Measurements from ENCODE around the gene SGCB.
A peak's percentile ranks its signal among the peaks of the same experiment; 100 is the strongest.

Gene SGCB

GRCh38 chr4:52051615-52052474, 13.7 kb upstream of the SGCB start:
- peaks cover 4% of the 10 kb centered on the region for H3K4me1 ChIP-seq (ENCODE audit: control insufficient read depth, insufficient read depth, low read depth, low read length)
- peak overlapping the region in 1 of 2 experiments; percentile 97 for H2BK12ac ChIP-seq (ENCODE audit: low read length in 2 of 2)
- H4K91ac ChIP-seq (ENCODE audit: low read length) = peak overlapping the region; percentile 92
- DNase-seq = peak; percentile 95
- peak overlapping the region; percentile 98 for H3K27ac ChIP-seq (ENCODE audit: low read length, poor library complexity, severe bottlenecking)
- peak overlapping the region; percentile 94 for H3K9ac ChIP-seq (ENCODE audit: low read length)
- peak overlapping the region; percentile 71 for H2BK120ac ChIP-seq (ENCODE audit: low read depth, low read length)
- peaks cover 18% of the 10 kb centered on the region for H3K79me1 ChIP-seq (replicated peaks; ENCODE audit: low read length, poor library complexity, severe bottlenecking)
- H2BK5ac ChIP-seq (ENCODE audit: low read depth, low read length, poor library complexity, severe bottlenecking) = peak overlapping the region; percentile 86
- peak overlapping the region in 1 of 2 experiments; percentile 92 for H3K14ac ChIP-seq (ENCODE audit: low read length in 2 of 2)
- peaks cover 0 to 21% of the 10 kb centered on the region in 2 experiments for H3K36me3 ChIP-seq (ENCODE audit: control insufficient read depth in 1 of 2, insufficient read depth in 2 of 2, low read depth in 1 of 2, low read length in 2 of 2)
- peak overlapping the region; percentile 88 to 99 for H3K4ac ChIP-seq (ENCODE audit: low read depth in 1 of 2, low read length in 2 of 2)
- peak overlapping the region; percentile 76 to 86 for H3K4me3 ChIP-seq (ENCODE audit: insufficient read depth in 1 of 2, low read depth in 1 of 2, low read length in 2 of 2)
- no peak overlapping the region for H2AK5ac ChIP-seq (ENCODE audit: low read length, severe bottlenecking)
- H3K23ac ChIP-seq (ENCODE audit: low read length in 2 of 2) = peak overlapping the region in 1 of 2 experiments; percentile 97
- H2BK15ac ChIP-seq (ENCODE audit: low read depth, poor library complexity, severe bottlenecking) = peak overlapping the region; percentile 83
- peak overlapping the region; percentile 78 to 96 for H3K18ac ChIP-seq (ENCODE audit: low read depth in 1 of 2, low read length in 2 of 2)
- peak overlapping the region; percentile 16 for H4K8ac ChIP-seq (ENCODE audit: low read length)
- 8% methylated on average over 46 of the region's 46 CpGs for WGBS
- H3K9me3 ChIP-seq (ENCODE audit: control insufficient read depth, low read length) = no peaks in the 10 kb centered on the region
- peaks cover 0 to 3% of the 10 kb centered on the region in 2 experiments for H3K27me3 ChIP-seq (ENCODE audit: control insufficient read depth in 1 of 2, insufficient read depth in 1 of 2, low read length in 2 of 2)
- H2AFZ ChIP-seq (ENCODE audit: low read depth, low read length) = peak overlapping the region; percentile 88
- peak overlapping the region; percentile 89 for H3K4me2 ChIP-seq (ENCODE audit: low read length, poor library complexity, severe bottlenecking)

DNA sequence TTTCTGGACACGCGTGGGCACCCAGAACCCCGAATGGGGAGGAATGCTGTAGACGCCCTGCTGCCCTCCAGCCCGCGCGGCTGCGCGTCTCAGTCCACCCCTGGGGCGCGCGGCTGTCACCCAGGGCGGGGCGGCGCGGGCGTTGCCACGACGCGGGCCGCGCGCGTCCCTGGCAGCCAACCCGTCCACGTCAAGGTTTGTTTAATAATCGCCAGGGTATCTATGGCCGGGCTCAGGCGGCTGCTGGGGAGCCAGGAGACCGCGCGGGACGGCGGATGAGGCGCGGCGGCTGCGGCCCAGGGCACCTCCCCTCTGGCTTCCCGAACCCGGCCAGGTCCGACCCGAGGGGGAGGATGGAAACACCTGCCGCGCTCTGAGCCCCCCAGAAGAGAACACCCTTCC, 13.1 kb upstream of the SGCB start, which contains the start of gene SPATA18:
Gene SPATA18, plus strand, starts transcription at position 92 of the 402 bp plus-strand sequence. CDS start 401 bp downstream, outside the sequence.
- H2BK12ac ChIP-seq (ENCODE audit: low read length in 2 of 2) = peak within 1 kb of the TSS; percentile 59 to 97
- peak within 1 kb of the TSS; percentile 78 to 96 for H3K18ac ChIP-seq (ENCODE audit: low read depth in 1 of 2, low read length in 2 of 2)
- peak within 1 kb of the TSS; percentile 92 for H4K91ac ChIP-seq (ENCODE audit: low read length)
- H3K27me3 ChIP-seq (ENCODE audit: control insufficient read depth in 1 of 2, insufficient read depth in 1 of 2, low read length in 2 of 2) = peaks cover 0 to 3% of the 10 kb centered on the region in 2 experiments
- peak within 1 kb of the TSS in 1 of 2 experiments; percentile 97 for H3K23ac ChIP-seq (ENCODE audit: low read length in 2 of 2)
- peak within 1 kb of the TSS; percentile 98 for H3K27ac ChIP-seq (ENCODE audit: low read length, poor library complexity, severe bottlenecking)
- peak within 1 kb of the TSS; percentile 83 for H2BK15ac ChIP-seq (ENCODE audit: low read depth, poor library complexity, severe bottlenecking)
- 2% methylated on average over 37 of the region's 44 CpGs for WGBS
- peaks cover 13% of the 10 kb centered on the region for H3K79me1 ChIP-seq (replicated peaks; ENCODE audit: low read length, poor library complexity, severe bottlenecking)
- no peaks in the 10 kb centered on the region for H3K9me3 ChIP-seq (ENCODE audit: control insufficient read depth, low read length)
- H3K14ac ChIP-seq (ENCODE audit: low read length in 2 of 2) = peak within 1 kb of the TSS in 1 of 2 experiments; percentile 92
- peak within 1 kb of the TSS; percentile 94 for H3K9ac ChIP-seq (ENCODE audit: low read length)
- peaks cover 0 to 14% of the 10 kb centered on the region in 2 experiments for H3K36me3 ChIP-seq (ENCODE audit: control insufficient read depth in 1 of 2, insufficient read depth in 2 of 2, low read depth in 1 of 2, low read length in 2 of 2)
- H3K4ac ChIP-seq (ENCODE audit: low read depth in 1 of 2, low read length in 2 of 2) = peak within 1 kb of the TSS; percentile 88 to 99
- peak within 1 kb of the TSS; percentile 89 for H3K4me2 ChIP-seq (ENCODE audit: low read length, poor library complexity, severe bottlenecking)
- H2AFZ ChIP-seq (ENCODE audit: low read depth, low read length) = peak within 1 kb of the TSS; percentile 88
- peak within 1 kb of the TSS; percentile 86 for H2BK5ac ChIP-seq (ENCODE audit: low read depth, low read length, poor library complexity, severe bottlenecking)
- peak within 1 kb of the TSS; percentile 16 for H4K8ac ChIP-seq (ENCODE audit: low read length)
- H3K4me3 ChIP-seq (ENCODE audit: insufficient read depth in 1 of 2, low read depth in 1 of 2, low read length in 2 of 2) = peak within 1 kb of the TSS; percentile 76 to 86
- H2AK5ac ChIP-seq (ENCODE audit: low read length, severe bottlenecking) = no peak within 1 kb of the TSS
- peaks cover 4% of the 10 kb centered on the region for H3K4me1 ChIP-seq (ENCODE audit: control insufficient read depth, insufficient read depth, low read depth, low read length)
- DNase-seq = peak; percentile 37
- peak within 1 kb of the TSS; percentile 71 for H2BK120ac ChIP-seq (ENCODE audit: low read depth, low read length)

DNA sequence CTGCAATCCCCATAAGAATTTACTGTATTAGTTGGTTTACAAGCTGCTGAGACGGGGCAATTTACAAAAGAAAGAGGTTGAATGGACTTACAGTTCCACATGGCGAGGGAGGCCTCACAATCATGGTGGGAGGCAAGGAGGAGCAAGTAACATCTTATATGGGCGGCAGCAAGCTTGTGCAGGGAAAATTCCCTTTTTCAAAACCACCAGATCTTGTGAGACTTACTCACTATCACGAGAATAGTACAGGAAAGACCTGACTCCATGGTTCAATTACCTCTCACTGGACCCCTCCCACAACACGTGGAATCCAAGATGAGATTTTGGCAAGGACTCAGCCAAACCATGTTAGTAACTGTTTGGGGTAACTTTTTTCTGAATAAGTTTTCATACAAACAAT, 11.2 kb upstream of the SGCB start:
- H3K36me3 ChIP-seq (ENCODE audit: control insufficient read depth in 1 of 2, insufficient read depth in 2 of 2, low read depth in 1 of 2, low read length in 2 of 2) = peaks cover 0 to 7% of the 10 kb centered on the region in 2 experiments
- H2BK15ac ChIP-seq (ENCODE audit: low read depth, poor library complexity, severe bottlenecking) = no peak overlapping the region
- H4K8ac ChIP-seq (ENCODE audit: low read length) = no peak overlapping the region
- no peak overlapping the region for H3K4me2 ChIP-seq (ENCODE audit: low read length, poor library complexity, severe bottlenecking)
- no peak overlapping the region for H3K4me3 ChIP-seq (ENCODE audit: insufficient read depth in 1 of 2, low read depth in 1 of 2, low read length in 2 of 2)
- WGBS = 81% methylated on average over 4 of the region's 5 CpGs
- no peak overlapping the region for H2AFZ ChIP-seq (ENCODE audit: low read depth, low read length)
- H2BK120ac ChIP-seq (ENCODE audit: low read depth, low read length) = no peak overlapping the region
- H2AK5ac ChIP-seq (ENCODE audit: low read length, severe bottlenecking) = no peak overlapping the region
- no peak overlapping the region for H3K23ac ChIP-seq (ENCODE audit: low read length in 2 of 2)
- no peak overlapping the region for H3K4ac ChIP-seq (ENCODE audit: low read depth in 1 of 2, low read length in 2 of 2)
- H3K27me3 ChIP-seq (ENCODE audit: control insufficient read depth in 1 of 2, insufficient read depth in 1 of 2, low read length in 2 of 2) = peaks cover 0 to 3% of the 10 kb centered on the region in 2 experiments
- no peaks in the 10 kb centered on the region for H3K9me3 ChIP-seq (ENCODE audit: control insufficient read depth, low read length)
- H3K18ac ChIP-seq (ENCODE audit: low read depth in 1 of 2, low read length in 2 of 2) = no peak overlapping the region
- H2BK12ac ChIP-seq (ENCODE audit: low read length in 2 of 2) = no peak overlapping the region
- no peak overlapping the region for H3K27ac ChIP-seq (ENCODE audit: low read length, poor library complexity, severe bottlenecking)
- no peak overlapping the region for H4K91ac ChIP-seq (ENCODE audit: low read length)
- no peak overlapping the region for H3K9ac ChIP-seq (ENCODE audit: low read length)
- no peak for DNase-seq
- H2BK5ac ChIP-seq (ENCODE audit: low read depth, low read length, poor library complexity, severe bottlenecking) = no peak overlapping the region
- peaks cover 4% of the 10 kb centered on the region for H3K4me1 ChIP-seq (ENCODE audit: control insufficient read depth, insufficient read depth, low read depth, low read length)
- no peak overlapping the region for H3K14ac ChIP-seq (ENCODE audit: low read length in 2 of 2)
- H3K79me1 ChIP-seq (replicated peaks; ENCODE audit: low read length, poor library complexity, severe bottlenecking) = peaks cover 8% of the 10 kb centered on the region

DNA sequence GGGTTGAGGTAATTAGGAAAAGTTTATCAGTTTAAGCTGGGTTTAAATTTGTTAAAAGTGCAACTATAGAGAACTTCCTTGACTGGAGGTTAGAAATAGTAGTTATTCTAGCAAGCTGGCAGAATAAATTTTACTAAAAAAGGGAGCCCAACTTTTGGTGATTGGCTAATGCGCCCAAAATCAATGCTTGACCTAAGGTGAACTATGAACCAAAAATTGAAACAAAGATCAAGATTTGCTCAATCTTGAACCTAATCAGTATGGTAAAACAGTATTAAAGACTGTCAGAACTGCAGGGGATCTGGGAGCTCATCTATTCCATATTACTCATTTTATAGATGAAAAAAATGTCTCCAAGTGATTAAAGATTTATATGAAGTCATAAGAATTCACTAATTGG, 6.9 kb upstream of the SGCB start:
- WGBS = 100% methylated on average over 1 of the region's 1 CpG
- H3K27ac ChIP-seq (ENCODE audit: low read length, poor library complexity, severe bottlenecking) = no peak overlapping the region
- no peaks in the 10 kb centered on the region for H3K9me3 ChIP-seq (ENCODE audit: control insufficient read depth, low read length)
- no peaks in the 10 kb centered on the region for H3K4me1 ChIP-seq (ENCODE audit: control insufficient read depth, insufficient read depth, low read depth, low read length)
- H2BK120ac ChIP-seq (ENCODE audit: low read depth, low read length) = no peak overlapping the region
- H3K4me2 ChIP-seq (ENCODE audit: low read length, poor library complexity, severe bottlenecking) = no peak overlapping the region
- no peak overlapping the region for H3K4me3 ChIP-seq (ENCODE audit: insufficient read depth in 1 of 2, low read depth in 1 of 2, low read length in 2 of 2)
- H4K91ac ChIP-seq (ENCODE audit: low read length) = no peak overlapping the region
- no peak overlapping the region for H2BK15ac ChIP-seq (ENCODE audit: low read depth, poor library complexity, severe bottlenecking)
- H3K79me1 ChIP-seq (replicated peaks; ENCODE audit: low read length, poor library complexity, severe bottlenecking) = no peaks in the 10 kb centered on the region
- no peak for DNase-seq
- H3K36me3 ChIP-seq (ENCODE audit: control insufficient read depth in 1 of 2, insufficient read depth in 2 of 2, low read depth in 1 of 2, low read length in 2 of 2) = no peaks in the 10 kb centered on the region
- H3K9ac ChIP-seq (ENCODE audit: low read length) = no peak overlapping the region
- no peak overlapping the region for H2BK5ac ChIP-seq (ENCODE audit: low read depth, low read length, poor library complexity, severe bottlenecking)
- no peak overlapping the region for H2AK5ac ChIP-seq (ENCODE audit: low read length, severe bottlenecking)
- H2BK12ac ChIP-seq (ENCODE audit: low read length in 2 of 2) = no peak overlapping the region
- no peak overlapping the region for H3K4ac ChIP-seq (ENCODE audit: low read depth in 1 of 2, low read length in 2 of 2)
- H3K23ac ChIP-seq (ENCODE audit: low read length in 2 of 2) = no peak overlapping the region
- no peak overlapping the region for H2AFZ ChIP-seq (ENCODE audit: low read depth, low read length)
- peaks cover 15 to 21% of the 10 kb centered on the region in 2 experiments for H3K27me3 ChIP-seq (ENCODE audit: control insufficient read depth in 1 of 2, insufficient read depth in 1 of 2, low read length in 2 of 2)
- H3K18ac ChIP-seq (ENCODE audit: low read depth in 1 of 2, low read length in 2 of 2) = no peak overlapping the region
- no peak overlapping the region for H3K14ac ChIP-seq (ENCODE audit: low read length in 2 of 2)
- H4K8ac ChIP-seq (ENCODE audit: low read length) = no peak overlapping the region

Measured in mesenchymal stem cell (in vitro differentiated cells and primary cell).